Uterus (tissue), 2 donors: Measurements from ENCODE around the gene STAT6.

ENCODE experiments used
- CTCF ChIP-seq, 4 experiments: fragments of 200-600 bp in 2 of 4; fragments of 450-650 bp in 2 of 4; sonication (generic) in 2 of 4; IDR thresholded peaks; one replicate each; pipeline ENCODE4 v1.5.1; 2016 to 2019; ENCODE audit warnings: antibody characterized with exemption in 4 of 4, mild to moderate bottlenecking in 2 of 4, moderate library complexity in 1 of 4
- POLR2A ChIP-seq, 2 donors: fragments of 450-650 bp; IDR thresholded peaks; one replicate each; pipeline ENCODE4 v1.6.1; 2016; ENCODE audit warnings: antibody characterized with exemption in 2 of 2, mild to moderate bottlenecking in 1 of 2, moderate library complexity in 1 of 2

GRCh38 chr12:57151741-57152630 lies 40.8 kb upstream of the STAT6 start:
- TF ChIP-seq CTCF (IDR thresholded peaks at IDR 0.05) (no peak), POLR2A (IDR thresholded peaks at IDR 0.05) (no peak)
